HepG2 (cell line): ENCODE measurements around the gene SLC22A5. TPM values are rescaled to one million over a fixed set of nuclear protein-coding genes. Genes with fewer than 3 reads are reported as not detected.

Experiments used
- ATAC-seq: fragments of 200-7000 bp; cut with Tn5 transposase; 3 replicates; pipeline ENCODE4 v1.9.1; 2020; ENCODE audit warnings: mild to moderate bottlenecking, moderate library complexity
- BruUV-seq: library from RNA; stranded (reverse); fragments of 400-500 nt; replicated peaks from 2 replicates; lab custom pipeline; 2021; lab: Mats Ljungman, UMichigan
- CTCF ChIA-PET: fragments of 300-600 bp; formaldehyde crosslinking; extraction: SDS; loops from one replicate; lab custom pipeline; 2021; ENCODE audit warnings: low total read pairs, inconsistent platforms, low intra/inter-chr PET ratio; lab: Yijun Ruan, JAX
- POLR2A ChIA-PET: fragments of 350-600 bp; sonication (Branson Sonifier 250); formaldehyde crosslinking; loops from one replicate; lab custom pipeline; 2020; ENCODE audit warnings: antibody characterized with exemption, inconsistent platforms; lab: Yijun Ruan, JAX
- DNase-seq: peaks from one replicate; pipeline ENCODE4 v3.0.0-alpha.2; 2015; ENCODE audit warnings: low spot score
- FAIRE-seq: peaks from 3 replicates; lab custom pipeline; 2011; peaks lifted over from hg19 to GRCh38; lab: Jason Lieb, UNC
- H2AFZ ChIP-seq: one replicate; pipeline ENCODE4 v1.6.1; 2011; ENCODE audit warnings: low read length, inconsistent platforms
- H3K27ac ChIP-seq: fragments of 300-600 bp; 3 replicates; pipeline ENCODE4 v1.8.0; 2011; ENCODE audit warnings: mixed run types, mild to moderate bottlenecking, mixed read lengths, low read length, inconsistent platforms; ENCODE audit not compliant: insufficient read depth; ENCODE audit errors: extremely low read length
- H3K27me3 ChIP-seq, 2 experiments: fragments of 200-600 bp in 1 of 2; 2 replicates in 1 of 2; 3 replicates in 1 of 2; pipeline versions ENCODE4 v1.6.0 to v1.8.0; 2011; ENCODE audit warnings: low read length in 2 of 2, mild to moderate bottlenecking in 2 of 2, moderate library complexity in 2 of 2, inconsistent platforms in 1 of 2; ENCODE audit not compliant: insufficient read depth in 2 of 2, control insufficient read depth in 1 of 2
- H3K36me3 ChIP-seq, 2 experiments: fragments of 200-600 bp in 1 of 2; replicated peaks in 1 of 2; 2 replicates in 1 of 2; 3 replicates in 1 of 2; pipeline versions ENCODE4 v1.5.1 to v1.8.0; 2011; ENCODE audit warnings: low read length in 2 of 2, inconsistent platforms in 1 of 2; ENCODE audit not compliant: insufficient read depth in 2 of 2, control insufficient read depth in 1 of 2
- H3K4me1 ChIP-seq: 2 replicates; pipeline ENCODE4 v1.5.1; 2012; ENCODE audit warnings: low read length, inconsistent platforms; ENCODE audit not compliant: insufficient read depth
- H3K4me2 ChIP-seq: 2 replicates; pipeline ENCODE4 v1.6.0; 2011; ENCODE audit warnings: low read depth, low read length, inconsistent platforms
- H3K4me3 ChIP-seq, 3 experiments: fragments of 200-600 bp in 1 of 3; sonication (generic), shearing (Covaris generic) in 1 of 3; replicated peaks in 1 of 3; 2 replicates each; pipeline ENCODE4 v1.5.1; 2011 to 2016; ENCODE audit warnings: low read length in 3 of 3, inconsistent platforms in 2 of 3, low read depth in 2 of 3, mild to moderate bottlenecking in 2 of 3, control low read depth in 1 of 3, mixed read lengths in 1 of 3; ENCODE audit not compliant: insufficient read depth in 1 of 3
- H3K79me2 ChIP-seq: one replicate; pipeline ENCODE4 v1.6.1; 2011; ENCODE audit warnings: low read length, inconsistent platforms; ENCODE audit not compliant: insufficient read depth
- H3K9ac ChIP-seq: 2 replicates; pipeline ENCODE4 v1.6.0; 2011; ENCODE audit warnings: mild to moderate bottlenecking, low read depth, low read length, inconsistent platforms; ENCODE audit not compliant: insufficient read depth
- H3K9me3 ChIP-seq: 2 replicates; pipeline ENCODE4 v1.5.1; 2012; ENCODE audit warnings: mild to moderate bottlenecking, low read length
- H4K20me1 ChIP-seq: 2 replicates; pipeline ENCODE4 v1.6.0; 2011; ENCODE audit warnings: inconsistent platforms, mild to moderate bottlenecking, low read length, moderate library complexity; ENCODE audit not compliant: insufficient read depth
- ELF1 ChIP-seq: sonication (generic); formaldehyde crosslinking; IDR thresholded peaks from 2 replicates; pipeline ENCODE4 v1.4.0; 2020; ENCODE audit warnings: missing genetic modification reagents
- ELF4 ChIP-seq: sonication (generic); formaldehyde crosslinking; IDR thresholded peaks from 2 replicates; pipeline ENCODE4 v1.5.0; 2020; ENCODE audit warnings: missing genetic modification reagents, mild to moderate bottlenecking, moderate library complexity, borderline replicate concordance
- NFKBIZ ChIP-seq: IDR thresholded peaks from 2 replicates; pipeline ENCODE4 v1.6.1; 2018; ENCODE audit warnings: missing genetic modification reagents, missing compliant biosample characterization
- PPARG ChIP-seq: conservative IDR thresholded peaks from 2 replicates; pipeline ENCODE4 v1.6.1; 2016; ENCODE audit warnings: missing biosample characterization, missing genetic modification reagents
- ZNF20 ChIP-seq: sonication (generic); formaldehyde crosslinking; IDR thresholded peaks from 2 replicates; pipeline ENCODE4 v1.4.0; 2020; ENCODE audit warnings: mild to moderate bottlenecking, moderate library complexity, missing genetic modification reagents
- ZNF275 ChIP-seq: sonication (generic); formaldehyde crosslinking; IDR thresholded peaks from 2 replicates; pipeline ENCODE4 v1.8.0; 2022; ENCODE audit warnings: missing genetic modification reagents, mild to moderate bottlenecking, inconsistent platforms, borderline replicate concordance
- ZNF597 ChIP-seq: sonication (generic); formaldehyde crosslinking; IDR thresholded peaks from 2 replicates; pipeline ENCODE4 v1.5.0; 2020; ENCODE audit warnings: missing genetic modification reagents
- ZNF777 ChIP-seq: sonication (generic); formaldehyde crosslinking; IDR thresholded peaks from 2 replicates; pipeline ENCODE4 v1.4.0; 2020; ENCODE audit warnings: missing genetic modification reagents
- ZNF792 ChIP-seq: IDR thresholded peaks from 2 replicates; pipeline ENCODE4 v1.6.1; 2016
- ZNF883 ChIP-seq: sonication (generic); formaldehyde crosslinking; IDR thresholded peaks from 2 replicates; pipeline ENCODE4 v1.5.1; 2020; ENCODE audit warnings: mild to moderate bottlenecking, missing genetic modification reagents; ENCODE audit errors: not compliant biosample characterization
- WGBS: methylation state at CpG from one replicate; pipeline ENCODE4 v1.1.6; 2017; ENCODE audit warnings: low lambda C conversion rate; 5-methylcytosine and 5-hydroxymethylcytosine counted together
- in situ Hi-C: cut with HindIII; loops from 2 replicates; pipeline ENCODE4 v1.10.0; 2017; ENCODE audit warnings: low pct_unique_long_range_greater_than_20kb; ENCODE audit not compliant: extremely low pct_ligation_motif_present
- intact Hi-C: fragments of 100-400 bp; cut with micrococcal nuclease; formaldehyde crosslinking; loops from one replicate; pipeline ENCODE4 v1.10.0; 2022; ENCODE audit not compliant: unreplicated experiment
- polyA plus RNA-seq, 8 experiments: library from polyadenylated mRNA; depleted of rRNA in 3 of 8; stranded (reverse) in 7 of 8; unstranded in 1 of 8; fragments of >200 nt; fragmentation: Illumina TruSeq in 4 of 8; extraction: Trizol in 4 of 8; gene quantifications; 2 replicates each; pipeline versions ENCODE4 v1.2.1 to v1.2.3, GENCODE V29; 2011 to 2016; ENCODE audit warnings: low read depth in 4 of 8, missing spikeins in 1 of 8, mixed read lengths in 1 of 8; ENCODE audit not compliant: insufficient read depth in 1 of 8
- total RNA-seq, 5 experiments: library from RNA; depleted of rRNA; stranded (reverse); fragments of >200 nt; fragmentation: Illumina TruSeq; extraction: Trizol; gene quantifications; 2 replicates each; pipeline ENCODE4 v1.2.3, GENCODE V29; 2016; ENCODE audit warnings: low read depth in 1 of 5
- TF ChIP-seq, protein P1 (sequence below): sonication (generic); formaldehyde crosslinking; IDR thresholded peaks from 2 replicates; pipeline ENCODE4 v1.5.0; 2020; ENCODE audit warnings: mild to moderate bottlenecking, missing genetic modification reagents, borderline replicate concordance
- TF ChIP-seq, protein P2 (sequence below): sonication (generic); formaldehyde crosslinking; IDR thresholded peaks from 2 replicates; pipeline ENCODE4 v1.4.0; 2020; ENCODE audit warnings: missing genetic modification reagents
- TF ChIP-seq, protein P3 (sequence below): IDR thresholded peaks from 2 replicates; pipeline ENCODE4 v1.6.1; 2016; ENCODE audit warnings: control low read depth

SLC22A5 gene
- total and polyA plus RNA-seq, 2 of the 13 experiments (the other 11 are each of a cell fraction or from before 2014, with no cell fraction given), result 7.1 to 15.1 TPM

DNA sequence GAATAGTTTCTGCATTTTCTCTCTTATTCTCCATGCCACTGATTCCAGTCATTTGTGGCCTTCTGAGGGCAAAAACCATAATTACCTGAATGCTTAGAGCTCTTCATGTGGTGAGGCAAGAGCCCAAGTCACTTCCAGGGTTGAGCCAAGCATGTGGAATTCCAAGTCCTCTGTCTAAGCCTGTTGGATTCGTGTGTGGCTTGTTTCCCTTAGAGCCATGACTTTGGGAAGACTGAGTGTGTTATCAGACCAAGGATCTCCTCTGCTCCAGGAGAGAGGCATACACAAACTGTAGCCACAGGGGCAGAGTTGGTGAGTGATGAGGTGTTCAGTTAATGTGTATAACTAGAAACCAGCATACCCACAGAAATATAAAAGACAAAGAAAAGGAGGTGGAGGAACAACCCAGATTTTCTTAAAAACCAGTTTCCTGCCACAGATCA is 27.1 kb downstream of the SLC22A5 start (continued):
- no peak for TF ChIP-seq ELF1 (CRISPR knock-in tag)
- TF ChIP-seq, protein P1, sequence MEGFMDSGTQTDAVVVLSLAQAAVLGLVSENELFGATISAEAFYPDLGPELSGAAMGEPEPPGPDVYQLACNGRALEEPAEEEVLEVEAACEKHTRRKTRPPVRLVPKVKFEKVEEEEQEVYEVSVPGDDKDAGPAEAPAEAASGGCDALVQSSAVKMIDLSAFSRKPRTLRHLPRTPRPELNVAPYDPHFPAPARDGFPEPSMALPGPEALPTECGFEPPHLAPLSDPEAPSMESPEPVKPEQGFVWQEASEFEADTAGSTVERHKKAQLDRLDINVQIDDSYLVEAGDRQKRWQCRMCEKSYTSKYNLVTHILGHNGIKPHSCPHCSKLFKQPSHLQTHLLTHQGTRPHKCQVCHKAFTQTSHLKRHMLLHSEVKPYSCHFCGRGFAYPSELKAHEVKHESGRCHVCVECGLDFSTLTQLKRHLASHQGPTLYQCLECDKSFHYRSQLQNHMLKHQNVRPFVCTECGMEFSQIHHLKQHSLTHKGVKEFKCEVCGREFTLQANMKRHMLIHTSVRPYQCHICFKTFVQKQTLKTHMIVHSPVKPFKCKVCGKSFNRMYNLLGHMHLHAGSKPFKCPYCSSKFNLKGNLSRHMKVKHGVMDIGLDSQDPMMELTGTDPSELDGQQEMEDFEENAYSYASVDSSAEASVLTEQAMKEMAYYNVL (CRISPR knock-in tag), result no peak
- TF ChIP-seq ZNF777, result no peak

DNA sequence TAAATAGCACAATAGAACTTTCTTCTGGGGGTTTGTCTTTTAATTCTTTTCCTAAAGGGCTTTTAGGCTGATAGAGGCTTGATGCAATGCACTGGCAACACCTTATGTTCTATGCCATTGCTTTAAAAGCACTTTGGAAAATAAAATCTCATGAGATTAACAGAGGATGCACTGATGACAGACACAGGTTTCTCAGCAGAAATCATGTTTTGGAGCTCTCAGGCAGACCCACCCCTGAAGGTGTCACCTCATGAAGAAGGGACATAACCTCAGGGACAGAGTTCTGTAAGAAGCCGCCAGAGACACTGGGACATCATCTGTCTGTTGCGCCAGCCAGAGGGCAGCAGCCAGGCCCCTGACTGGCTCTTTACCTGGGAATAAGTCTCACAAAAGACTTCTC is 27.7 kb downstream of the SLC22A5 start:
- POLR2A ChIA-PET, result no interaction called here
- Histone ChIP-seq H3K79me2 (no peaks in the 10 kb centered on the region), H3K9ac (no peak overlapping the region), H4K20me1 (no peaks in the 10 kb centered on the region), H3K27me3 (no peaks in the 10 kb centered on the region), H3K4me3 (no peak overlapping the region), H3K9me3 (no peaks in the 10 kb centered on the region), H2AFZ (no peak overlapping the region), H3K27ac (no peak overlapping the region), H3K4me1 (no peaks in the 10 kb centered on the region), H3K36me3 (peaks cover 1 to 4% of the 10 kb centered on the region in 2 experiments; a peak in 4 of 5 replicates), H3K4me2 (no peak overlapping the region)
- in situ Hi-C loops, result loop anchor here (25.0 kb wide), 1 partner anchor 265 kb away; the partner anchor contains the start of genes IL13 and IL4
- CTCF ChIA-PET, result no interaction called here
- BruUV-seq, result no TSS peak
- FAIRE-seq (no peak), DNase-seq (no peak), ATAC-seq (no peak)
- WGBS, result 100% methylated on average over 1 of the region's 2 CpGs
- intact Hi-C loops, result no loop called here
- no peak for TF ChIP-seq ZNF883 (CRISPR knock-in tag)
- no peak for TF ChIP-seq ZNF20 (CRISPR knock-in tag)
- TF ChIP-seq ZNF792, result no peak
- TF ChIP-seq PPARG (CRISPR knock-in tag), result no peak
- TF ChIP-seq, protein P2, sequence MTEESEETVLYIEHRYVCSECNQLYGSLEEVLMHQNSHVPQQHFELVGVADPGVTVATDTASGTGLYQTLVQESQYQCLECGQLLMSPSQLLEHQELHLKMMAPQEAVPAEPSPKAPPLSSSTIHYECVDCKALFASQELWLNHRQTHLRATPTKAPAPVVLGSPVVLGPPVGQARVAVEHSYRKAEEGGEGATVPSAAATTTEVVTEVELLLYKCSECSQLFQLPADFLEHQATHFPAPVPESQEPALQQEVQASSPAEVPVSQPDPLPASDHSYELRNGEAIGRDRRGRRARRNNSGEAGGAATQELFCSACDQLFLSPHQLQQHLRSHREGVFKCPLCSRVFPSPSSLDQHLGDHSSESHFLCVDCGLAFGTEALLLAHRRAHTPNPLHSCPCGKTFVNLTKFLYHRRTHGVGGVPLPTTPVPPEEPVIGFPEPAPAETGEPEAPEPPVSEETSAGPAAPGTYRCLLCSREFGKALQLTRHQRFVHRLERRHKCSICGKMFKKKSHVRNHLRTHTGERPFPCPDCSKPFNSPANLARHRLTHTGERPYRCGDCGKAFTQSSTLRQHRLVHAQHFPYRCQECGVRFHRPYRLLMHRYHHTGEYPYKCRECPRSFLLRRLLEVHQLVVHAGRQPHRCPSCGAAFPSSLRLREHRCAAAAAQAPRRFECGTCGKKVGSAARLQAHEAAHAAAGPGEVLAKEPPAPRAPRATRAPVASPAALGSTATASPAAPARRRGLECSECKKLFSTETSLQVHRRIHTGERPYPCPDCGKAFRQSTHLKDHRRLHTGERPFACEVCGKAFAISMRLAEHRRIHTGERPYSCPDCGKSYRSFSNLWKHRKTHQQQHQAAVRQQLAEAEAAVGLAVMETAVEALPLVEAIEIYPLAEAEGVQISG (CRISPR knock-in tag), result no peak
- TF ChIP-seq, protein P3, sequence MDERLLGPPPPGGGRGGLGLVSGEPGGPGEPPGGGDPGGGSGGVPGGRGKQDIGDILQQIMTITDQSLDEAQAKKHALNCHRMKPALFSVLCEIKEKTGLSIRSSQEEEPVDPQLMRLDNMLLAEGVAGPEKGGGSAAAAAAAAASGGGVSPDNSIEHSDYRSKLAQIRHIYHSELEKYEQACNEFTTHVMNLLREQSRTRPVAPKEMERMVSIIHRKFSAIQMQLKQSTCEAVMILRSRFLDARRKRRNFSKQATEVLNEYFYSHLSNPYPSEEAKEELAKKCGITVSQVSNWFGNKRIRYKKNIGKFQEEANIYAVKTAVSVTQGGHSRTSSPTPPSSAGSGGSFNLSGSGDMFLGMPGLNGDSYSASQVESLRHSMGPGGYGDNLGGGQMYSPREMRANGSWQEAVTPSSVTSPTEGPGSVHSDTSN (CRISPR knock-in tag), result no peak
- no peak for TF ChIP-seq NFKBIZ (CRISPR knock-in tag)
- no peak for TF ChIP-seq ZNF597 (CRISPR knock-in tag)
- no peak for TF ChIP-seq ZNF275 (CRISPR knock-in tag)
- TF ChIP-seq ELF4 (CRISPR knock-in tag), result no peak
